Stimulated activated CD8-positive, alpha-beta memory T cell treated with anti-CD3 and anti-CD28 coated beads, Interleukin-15, amount 100 ng/mL, for 48 hours (primary cell): ENCODE measurements around the gene MDH1B.
"Not testable (repeated sequence)": the region's sequence is repeated elsewhere in the genome, so short reads cannot be mapped to it uniquely, and the experiment has no call there.

ENCODE experiments used
- DNase-seq, 2 donors: peaks; one replicate each; pipeline ENCODE4 v3.0.0-alpha.2; 2020; ENCODE audit warnings: low read depth in 2 of 2

Gene MDH1B

DNA sequence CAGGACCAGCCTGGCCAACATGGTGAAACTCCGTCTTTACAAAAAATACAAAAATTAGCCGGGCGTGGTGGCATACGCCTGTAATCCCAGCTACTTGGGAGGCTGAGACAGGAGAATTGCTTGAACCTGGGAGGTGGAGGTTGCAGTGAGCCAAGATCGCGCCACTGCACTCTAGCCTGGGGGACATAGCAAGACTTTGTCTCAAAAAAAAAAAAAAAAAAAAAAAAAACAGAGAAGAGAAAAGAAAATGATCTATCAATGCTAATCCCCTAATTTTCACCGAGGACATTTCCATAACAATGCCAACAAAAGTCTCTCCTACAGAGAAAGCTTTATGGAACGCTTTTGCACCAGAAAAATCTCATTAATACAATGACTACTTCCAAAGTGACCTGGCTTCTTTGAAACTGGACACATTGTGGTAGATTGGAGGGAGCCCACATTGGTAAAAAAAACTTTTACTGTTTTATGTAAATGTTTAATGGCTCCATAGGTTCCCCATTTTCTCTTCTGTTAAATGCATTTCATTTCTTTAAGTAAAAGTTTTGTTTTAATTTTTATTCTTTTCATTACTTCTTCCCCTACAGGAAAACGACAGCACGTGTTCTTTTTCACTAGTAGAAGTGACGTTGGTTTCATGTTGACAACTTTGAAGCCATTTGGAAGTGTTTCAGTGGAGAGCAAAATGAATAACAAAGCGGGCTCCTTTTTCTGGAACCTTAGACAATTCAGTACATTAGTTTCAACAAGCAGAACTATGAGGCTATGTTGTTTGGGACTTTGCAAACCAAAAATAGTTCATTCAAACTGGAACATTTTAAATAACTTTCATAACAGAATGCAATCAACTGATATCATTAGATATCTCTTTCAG is 1.2 kb upstream of the MDH1B start:
- no peak for DNase-seq

DNA sequence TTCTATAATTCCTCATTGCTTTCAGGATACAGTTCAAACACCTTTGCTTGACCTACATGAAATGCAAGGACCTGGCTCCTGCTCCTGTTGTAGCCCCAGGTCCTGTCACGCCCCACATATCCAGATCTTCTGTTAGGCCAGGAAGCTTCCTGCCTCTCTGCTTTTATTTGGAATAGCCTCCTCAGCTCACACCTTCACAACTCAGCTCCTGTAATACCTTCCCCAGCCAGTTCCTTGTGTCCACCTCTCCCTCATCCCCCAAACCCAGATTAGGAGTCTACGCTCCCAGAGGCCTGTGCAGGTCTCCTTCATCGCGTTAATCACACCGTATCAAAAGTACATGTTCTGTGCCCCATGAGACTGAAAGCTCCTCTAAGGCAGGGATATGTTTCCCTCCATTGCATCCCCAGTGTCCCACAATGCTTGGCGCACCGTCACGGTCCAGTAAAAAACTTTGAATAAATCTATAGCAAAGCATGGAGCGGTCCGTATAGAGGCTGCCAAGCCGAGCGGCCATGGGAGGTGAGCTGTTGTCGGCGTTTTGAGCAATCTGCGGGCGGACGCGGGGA is 371 bp downstream of the MDH1B start:
- DNase-seq, result no peak

DNA sequence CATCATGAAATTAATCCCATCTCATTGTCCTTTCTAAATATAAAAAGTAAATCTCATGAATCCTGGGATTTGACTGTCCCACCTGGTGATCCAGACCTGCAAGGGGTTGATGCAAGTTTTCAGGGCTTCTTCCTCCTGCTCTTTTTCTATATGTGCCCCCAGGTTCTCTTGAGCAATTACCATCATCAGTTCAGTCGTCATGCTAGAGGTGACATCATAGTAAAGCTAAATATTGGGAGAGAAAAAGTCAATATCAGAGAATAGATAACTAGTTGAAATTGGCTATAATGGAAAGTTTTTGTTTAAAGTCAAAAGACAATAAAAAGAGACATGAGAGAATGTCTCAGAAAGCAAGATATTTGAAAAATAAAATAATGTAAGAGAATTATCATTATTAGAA is 8.3 kb downstream of the MDH1B start:
- no peak for DNase-seq

DNA sequence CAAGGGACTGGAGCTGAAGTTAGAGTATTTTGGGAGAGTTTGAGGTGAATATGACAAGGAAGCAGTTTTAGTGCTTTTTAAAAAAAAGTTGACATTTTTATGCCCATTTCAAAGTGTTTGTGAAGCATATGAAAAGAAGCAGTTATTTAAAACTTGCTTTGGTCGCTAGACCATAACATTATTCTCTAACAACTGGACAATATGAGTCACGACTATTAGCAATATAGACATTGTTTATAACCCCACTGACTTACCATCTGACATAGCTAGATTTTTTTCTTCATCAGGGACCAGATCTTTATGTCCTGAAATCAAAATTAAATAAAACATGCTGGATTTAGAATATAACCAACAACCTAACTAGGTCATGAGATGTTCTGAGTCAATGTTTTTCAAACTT is 24.3 kb downstream of the MDH1B start:
- no peak for DNase-seq

DNA sequence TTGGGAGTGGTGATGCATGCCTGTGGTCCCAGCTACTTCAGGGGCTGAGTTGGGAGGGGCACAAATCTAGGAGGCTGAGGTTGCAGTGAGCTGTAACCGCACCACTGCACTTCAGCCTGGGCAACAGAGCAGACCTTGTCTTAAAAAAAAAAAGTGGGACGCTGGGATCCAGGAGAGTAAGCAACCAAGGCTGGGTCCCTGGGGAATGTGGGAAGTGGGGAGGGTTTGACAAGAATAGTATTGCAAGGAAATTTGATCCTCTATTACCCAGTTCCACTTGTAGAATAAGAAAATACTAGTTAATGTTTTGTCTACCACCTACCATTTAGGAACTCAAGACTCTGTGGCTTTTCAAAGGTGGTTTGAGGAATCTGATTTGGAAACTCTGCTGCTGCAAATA is 25.9 kb downstream of the MDH1B start:
- DNase-seq, result no peak

DNA sequence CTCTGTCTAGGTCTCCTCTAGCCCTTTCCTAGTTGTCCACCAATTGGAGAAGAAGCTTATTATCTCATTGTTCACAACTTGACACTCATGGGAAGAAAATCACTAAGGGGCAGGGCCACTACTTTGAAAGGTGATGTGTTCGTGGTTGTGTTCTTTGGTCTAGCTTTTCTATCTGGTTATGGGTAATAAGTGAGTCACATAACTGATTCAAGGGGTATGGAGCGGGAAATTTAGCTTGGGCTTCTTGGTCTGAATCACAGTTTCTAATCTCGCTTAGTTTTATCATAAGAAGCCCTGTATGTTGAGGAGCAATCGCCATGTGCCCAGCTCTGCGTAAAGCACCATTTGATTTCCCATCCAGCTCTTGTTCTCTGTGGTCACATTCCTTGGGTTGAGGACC is 28.2 kb downstream of the MDH1B start:
- peak; percentile 2 for DNase-seq

DNA sequence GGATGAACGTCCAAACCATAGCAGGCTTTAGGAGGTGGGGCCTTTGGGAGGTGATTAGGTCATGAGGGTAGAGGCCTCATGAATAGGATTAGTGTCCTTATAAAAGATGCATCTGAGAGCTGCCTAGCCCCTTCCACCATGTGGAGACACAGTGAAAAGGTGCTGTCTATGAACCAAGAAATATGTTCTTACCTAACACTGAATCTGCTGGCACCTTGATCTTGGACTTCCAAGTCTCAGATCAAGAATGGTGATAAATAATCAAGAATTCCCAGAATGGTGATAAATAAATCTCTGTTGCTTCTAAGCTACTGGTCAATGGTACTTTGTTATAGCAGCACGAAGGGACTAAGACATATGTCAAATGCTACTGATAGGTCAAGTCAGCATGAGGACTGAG is 31.8 kb downstream of the MDH1B start:
- no peak for DNase-seq

DNA sequence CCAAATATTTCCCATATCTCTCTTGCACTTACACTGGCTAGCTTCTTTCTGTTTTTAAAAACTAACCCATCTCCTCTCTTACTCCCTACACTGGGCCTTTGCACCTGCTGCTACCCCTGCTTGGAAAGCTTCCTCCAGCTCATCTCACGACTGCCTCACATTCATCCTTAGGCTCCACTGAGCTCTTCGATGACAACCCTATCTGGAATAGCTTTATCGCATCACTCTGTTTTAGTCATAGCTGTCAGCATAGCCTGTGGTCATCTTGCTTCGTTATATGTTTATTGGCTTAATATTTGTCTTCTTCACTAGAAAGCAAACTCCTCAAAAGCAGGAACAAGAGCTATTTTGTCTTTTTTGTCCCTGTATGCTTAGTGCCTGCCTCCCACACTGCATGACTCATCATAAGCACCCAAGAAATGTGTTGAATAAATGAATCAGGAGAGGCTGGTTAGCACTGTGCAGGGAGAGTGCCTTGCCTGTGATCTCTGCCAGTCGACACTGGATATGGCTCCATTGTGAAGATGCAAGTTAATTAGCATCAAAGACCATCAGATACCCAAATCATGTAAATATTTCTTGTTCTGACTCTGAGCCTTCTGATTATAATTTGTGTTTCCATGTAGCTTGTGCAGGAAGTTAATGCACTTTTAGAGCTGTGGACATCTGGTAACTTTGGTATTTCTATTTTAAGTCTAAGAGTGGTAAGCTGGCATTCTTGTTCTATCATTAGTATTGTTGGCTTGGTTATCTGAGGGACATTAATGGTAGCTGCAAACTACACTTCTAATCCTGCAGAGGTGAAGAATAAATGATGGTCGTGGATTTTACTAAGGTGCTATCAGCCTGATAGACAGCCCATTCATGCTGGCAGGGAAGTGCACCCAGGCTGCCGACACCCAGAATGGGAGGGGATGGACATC is 36.6 kb downstream of the MDH1B start:
- no peak for DNase-seq

DNA sequence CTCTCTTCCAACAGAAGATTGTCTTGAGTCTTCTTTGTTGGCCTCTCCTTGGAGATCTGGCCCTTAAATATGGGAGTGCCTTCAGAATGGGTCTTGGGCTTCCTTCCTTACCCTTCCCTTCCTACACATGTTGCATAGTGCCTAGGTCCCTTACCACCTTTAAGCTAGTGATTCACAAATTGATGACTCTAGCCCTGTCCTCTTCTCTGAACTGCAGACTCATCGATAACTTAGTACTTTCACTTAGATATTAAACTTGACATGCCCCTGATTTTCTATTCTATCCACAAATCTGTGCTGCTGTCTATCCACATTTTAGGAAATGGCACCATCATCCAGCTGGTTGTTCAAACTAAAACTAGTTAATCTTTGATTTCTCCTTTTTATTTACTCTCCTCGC is 37.8 kb downstream of the MDH1B start:
- no peak for DNase-seq

DNA sequence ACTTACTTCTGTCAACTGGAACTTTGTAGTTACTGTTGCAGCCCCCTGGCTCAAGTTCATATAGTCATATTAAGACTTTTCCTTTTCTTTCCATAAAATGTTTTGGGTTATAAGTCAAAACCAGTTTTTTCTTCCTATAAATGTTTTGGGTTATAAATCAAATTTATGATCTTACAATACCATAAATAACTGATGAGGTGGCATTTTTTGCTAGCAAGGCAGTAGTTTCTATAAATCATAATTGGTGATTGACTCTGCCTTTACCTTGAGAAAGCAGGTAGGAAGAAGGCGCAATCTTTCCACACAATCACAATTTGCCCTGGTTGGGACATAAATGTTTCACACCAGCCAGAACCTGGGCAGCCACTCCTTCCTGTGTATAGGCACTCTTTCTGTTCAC is 41.8 kb downstream of the MDH1B start:
- no peak for DNase-seq

DNA sequence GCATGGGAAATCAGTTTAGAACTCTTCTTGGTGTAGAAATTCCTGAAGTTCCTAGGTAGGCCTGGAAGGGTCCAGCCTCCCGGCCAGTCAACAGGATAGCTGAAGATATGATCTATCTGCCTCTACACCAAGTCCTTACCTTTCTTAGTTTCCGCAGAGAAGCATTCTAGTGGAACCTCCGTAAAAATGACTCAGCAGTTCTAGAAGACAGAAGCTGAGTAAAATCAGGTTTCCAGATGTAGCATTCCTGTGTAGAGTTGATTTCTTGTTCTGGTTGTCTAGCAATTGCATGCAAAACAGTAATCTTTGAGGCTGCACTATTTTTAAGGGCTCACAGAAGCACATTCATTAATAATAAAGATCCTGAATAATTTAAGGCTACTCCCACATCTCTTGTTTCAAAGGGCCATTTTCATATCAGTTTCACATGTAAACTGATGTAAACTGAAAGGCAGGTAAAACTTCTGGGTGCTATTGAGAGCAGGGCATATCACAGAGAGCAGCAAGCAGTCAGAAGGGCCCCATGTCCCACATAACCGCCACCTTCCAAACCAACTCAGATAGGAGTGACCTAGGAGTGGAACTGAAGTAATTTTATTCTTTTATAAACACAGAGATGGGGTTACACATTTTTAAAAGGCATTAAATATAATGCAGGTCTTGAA is 43.7 kb downstream of the MDH1B start:
- no peak for DNase-seq

DNA sequence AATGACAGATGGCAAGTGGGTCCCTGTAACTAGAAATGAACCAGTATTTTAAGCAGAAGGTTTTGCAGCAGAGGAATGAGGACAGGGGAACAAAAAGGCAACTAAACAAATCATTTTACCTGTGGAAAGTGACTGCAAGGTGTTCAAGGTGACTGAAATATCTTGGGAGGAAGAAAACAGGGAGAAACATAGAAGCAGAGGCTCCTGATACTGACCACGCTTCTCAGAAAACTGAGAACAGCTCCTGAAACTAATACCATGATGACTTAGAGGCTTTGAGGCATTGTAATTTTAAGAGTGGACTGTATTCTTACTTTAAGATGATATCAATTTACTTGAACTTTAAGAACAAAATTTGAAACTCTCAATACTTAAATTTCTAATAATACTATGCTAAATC is 46.8 kb downstream of the MDH1B start, which contains the start of gene DYTN:
Gene DYTN (minus strand): TSS at position 101 of the 400 bp plus-strand sequence. CDS start 117 bp downstream, outside the sequence.
- DNase-seq, result no peak

DNA sequence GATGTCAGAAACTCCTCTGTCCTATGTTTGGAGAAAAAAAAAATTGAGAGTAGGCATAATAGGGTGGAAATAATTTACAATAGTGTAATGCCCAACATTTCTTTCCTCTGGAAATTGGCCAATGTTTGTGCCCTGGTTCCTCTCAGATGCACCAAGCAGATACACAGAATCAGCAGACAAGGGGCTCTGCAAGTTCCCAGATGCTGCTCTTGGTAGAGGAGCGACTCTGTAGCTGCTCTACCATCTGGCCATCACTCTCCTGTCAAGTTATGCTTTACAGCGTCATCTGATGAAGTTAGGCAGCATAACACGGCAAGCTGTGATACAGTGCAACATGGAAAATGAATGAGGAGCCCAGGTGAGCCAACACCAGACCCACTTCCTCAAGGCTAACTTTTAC is 48.5 kb downstream of the MDH1B start:
- no peak for DNase-seq

DNA sequence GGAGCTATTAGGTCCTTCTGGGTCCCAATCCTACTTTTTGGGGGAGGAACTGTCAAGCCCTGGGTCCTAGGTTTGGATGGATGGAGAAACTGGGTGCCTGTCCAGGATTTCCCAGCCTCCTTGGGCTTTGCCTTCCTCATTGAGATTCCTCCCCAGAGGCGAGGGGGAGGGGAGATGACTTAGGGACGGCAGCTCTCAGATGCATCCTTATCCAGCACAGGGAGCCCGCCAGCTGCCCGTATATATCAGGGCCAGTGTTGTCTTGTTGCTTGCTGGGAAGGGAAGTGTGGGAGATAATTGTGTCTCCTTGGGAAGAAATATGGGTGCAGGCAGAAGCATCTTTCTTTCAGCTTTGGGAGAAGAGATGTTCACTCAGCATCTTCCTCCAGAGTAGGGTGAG is 49.9 kb downstream of the MDH1B start:
- DNase-seq, result not testable (repeated sequence)

DNA sequence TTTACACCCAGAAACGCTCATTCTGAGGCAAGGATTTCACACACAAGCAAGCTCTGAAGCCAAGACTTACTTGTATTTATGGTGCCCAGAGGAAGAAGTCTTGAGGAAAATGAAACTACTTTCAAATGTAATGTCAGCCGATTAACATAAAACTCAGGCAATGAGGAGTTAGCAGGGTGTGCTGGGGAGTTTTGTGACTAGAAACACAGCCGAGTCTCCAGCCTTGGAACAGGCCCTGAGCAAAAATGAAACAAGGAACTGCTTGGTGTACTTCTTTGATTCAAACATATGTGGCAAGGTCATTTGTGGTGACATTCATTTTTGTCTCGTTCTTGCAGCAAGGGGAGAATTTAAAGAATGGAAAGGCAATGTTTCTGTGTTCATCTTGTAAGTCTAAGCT is 51.4 kb downstream of the MDH1B start:
- DNase-seq, result no peak

DNA sequence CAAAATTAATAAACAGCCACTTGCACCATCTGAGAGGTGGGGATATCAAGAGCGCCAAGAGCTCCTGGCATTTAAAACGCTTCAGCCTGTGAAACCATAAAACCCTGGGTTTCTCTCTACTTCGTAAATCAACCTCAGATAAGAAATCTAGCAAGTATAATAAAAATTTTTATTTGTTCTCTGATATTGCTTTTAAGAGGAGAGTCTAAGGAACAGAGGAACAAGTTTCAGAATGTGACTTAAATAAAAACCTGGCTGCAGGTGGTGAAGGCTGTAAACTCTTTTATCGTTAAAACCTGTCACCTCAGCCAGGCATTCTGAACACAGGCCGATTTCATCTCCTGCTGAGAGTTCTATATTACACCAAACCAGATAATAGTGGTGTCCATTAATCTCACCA is 56.8 kb downstream of the MDH1B start:
- no peak for DNase-seq

DNA sequence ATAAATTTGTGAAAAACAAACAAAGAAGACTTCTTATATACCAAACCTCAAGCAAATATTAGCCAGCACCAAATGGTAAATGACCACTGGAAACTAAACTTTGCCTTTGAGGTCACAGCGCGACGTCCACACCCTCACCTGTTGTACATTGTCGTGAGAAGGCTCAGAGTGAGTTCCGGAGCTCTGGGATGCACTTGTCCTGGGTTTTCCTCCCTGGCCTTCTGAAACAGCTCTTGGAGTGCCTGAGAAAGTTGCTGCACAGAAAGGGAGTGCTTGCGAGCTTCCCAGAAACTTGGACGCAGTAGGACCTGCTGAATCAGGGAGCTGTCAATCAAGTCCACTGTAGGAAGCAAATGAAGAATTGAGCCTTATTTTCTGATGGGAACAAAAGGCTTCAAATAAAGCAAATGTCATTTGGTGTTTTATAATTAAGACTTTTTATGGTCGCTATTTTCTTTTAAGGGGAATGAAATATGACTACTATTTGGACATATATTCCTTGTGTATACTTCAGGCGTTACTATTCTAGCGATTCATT is 57.9 kb downstream of the MDH1B start:
- DNase-seq, result no peak

DNA sequence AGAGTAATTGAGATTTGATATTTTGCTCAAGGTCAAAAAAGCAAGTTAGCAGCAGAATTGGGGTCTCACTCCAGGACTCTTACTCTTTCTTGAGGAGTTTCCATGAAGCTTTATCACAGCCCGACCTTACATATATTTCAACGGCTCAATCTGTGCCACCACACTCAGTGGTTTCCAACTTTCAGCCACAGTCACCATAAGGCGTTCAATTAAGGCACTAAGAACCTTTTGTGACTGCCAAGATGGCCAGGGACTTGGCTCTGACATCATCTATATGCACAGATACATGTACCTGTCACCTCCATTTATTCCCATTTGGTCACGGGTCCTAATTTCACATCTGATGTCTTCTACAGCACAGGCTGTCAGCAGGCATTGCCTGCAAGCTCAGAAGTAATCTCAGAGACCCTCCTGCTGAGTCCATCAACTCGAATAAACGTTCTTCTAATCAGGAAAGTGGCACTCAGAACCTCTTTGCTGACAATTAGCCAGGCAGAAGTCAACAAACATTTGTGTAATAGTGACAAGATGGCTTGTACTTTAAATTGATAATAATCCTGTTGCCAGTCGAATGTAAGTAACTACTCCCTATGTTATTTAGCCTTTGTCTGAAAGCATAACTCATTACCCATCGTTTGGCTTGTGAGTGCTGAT is 63.0 kb downstream of the MDH1B start:
- no peak for DNase-seq

DNA sequence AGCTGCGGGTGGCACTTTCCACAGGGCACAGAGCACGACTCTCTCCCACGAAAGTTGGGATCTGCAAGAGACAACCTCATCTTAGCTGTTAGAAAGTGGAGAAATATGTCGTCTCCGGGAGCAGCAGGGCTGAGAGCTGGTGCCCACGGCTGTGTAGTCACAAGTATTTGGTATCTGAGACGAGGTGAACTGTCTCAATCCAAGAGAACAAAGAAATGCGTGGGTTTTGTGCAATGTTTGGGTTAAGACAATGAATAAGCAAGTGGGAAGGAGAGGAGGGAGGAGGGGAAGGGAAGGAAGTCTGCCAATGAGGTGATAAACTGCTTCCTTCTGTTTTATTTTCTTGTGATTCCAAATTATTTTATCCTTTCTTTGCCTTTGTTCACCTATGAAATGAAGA is 65.0 kb downstream of the MDH1B start:
- no peak for DNase-seq

DNA sequence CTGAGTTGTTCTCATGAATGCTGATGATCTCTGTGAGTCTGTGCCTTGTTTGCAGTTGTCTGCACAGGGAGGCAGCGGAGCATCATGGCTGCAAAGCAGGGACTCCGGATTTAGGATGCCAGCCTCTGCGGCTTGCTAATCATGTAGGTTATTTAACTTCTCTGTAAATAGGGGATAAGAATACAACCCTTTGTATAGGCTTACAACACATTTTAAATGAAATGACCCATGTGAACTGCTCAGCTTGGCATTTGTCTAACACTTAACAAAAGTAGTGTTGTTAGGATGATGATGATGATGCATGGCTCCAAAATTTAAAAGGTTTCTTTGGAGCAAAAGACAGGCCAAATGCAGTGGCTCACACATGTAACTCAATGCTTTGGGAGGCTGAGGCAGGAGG is 66.3 kb downstream of the MDH1B start:
- DNase-seq, result no peak

DNA sequence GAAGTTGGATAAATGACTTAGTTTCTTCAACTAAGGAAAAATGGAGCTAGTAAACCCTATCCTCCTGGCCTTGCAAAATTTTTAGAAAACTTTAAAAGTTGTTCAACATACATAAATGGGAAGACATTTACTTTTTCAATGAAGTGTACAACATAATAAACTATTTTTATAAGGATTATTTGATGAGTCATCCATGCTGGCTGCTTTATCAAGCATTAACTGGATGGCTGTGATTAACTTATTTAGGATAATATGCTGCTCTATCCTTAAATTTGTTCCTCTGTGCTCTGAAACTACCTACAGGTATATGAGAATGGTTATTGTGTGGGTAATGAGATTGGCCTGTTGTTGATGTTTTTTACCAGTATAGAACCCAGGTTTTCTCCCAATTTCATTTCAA is 68.2 kb downstream of the MDH1B start:
- DNase-seq, result no peak
